ENCODE data around the gene NDUFAF2.

Gene NDUFAF2

GRCh38 chr5:60996368-60996767, 51.4 kb downstream of the NDUFAF2 start:
- H3K4me3 ChIP-seq (ENCODE audit: insufficient read depth, low read length, poor library complexity, severe bottlenecking), result no peak overlapping the region
- no peak overlapping the region for H3K27ac ChIP-seq (ENCODE audit: low read depth, low read length)
- H3K4me2 ChIP-seq (ENCODE audit: low read depth, low read length, poor library complexity, severe bottlenecking), result no peak overlapping the region
- no peak overlapping the region for H2AFZ ChIP-seq (ENCODE audit: low read depth, low read length, severe bottlenecking)
- TF ChIP-seq EZH2phosphoT487 (conservative IDR thresholded peaks at IDR 0.05; ENCODE audit: low read length), result no peak
- TF ChIP-seq, protein P1, sequence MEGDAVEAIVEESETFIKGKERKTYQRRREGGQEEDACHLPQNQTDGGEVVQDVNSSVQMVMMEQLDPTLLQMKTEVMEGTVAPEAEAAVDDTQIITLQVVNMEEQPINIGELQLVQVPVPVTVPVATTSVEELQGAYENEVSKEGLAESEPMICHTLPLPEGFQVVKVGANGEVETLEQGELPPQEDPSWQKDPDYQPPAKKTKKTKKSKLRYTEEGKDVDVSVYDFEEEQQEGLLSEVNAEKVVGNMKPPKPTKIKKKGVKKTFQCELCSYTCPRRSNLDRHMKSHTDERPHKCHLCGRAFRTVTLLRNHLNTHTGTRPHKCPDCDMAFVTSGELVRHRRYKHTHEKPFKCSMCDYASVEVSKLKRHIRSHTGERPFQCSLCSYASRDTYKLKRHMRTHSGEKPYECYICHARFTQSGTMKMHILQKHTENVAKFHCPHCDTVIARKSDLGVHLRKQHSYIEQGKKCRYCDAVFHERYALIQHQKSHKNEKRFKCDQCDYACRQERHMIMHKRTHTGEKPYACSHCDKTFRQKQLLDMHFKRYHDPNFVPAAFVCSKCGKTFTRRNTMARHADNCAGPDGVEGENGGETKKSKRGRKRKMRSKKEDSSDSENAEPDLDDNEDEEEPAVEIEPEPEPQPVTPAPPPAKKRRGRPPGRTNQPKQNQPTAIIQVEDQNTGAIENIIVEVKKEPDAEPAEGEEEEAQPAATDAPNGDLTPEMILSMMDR (IDR thresholded peaks at IDR 0.05; ENCODE audit: insufficient read depth, low read length, poor library complexity, severe bottlenecking), result no peak
- no peak overlapping the region for H3K9ac ChIP-seq (ENCODE audit: low read length)
- 0 out of 2 replicates have a peak, but pooled peaks cover 4% of the 10 kb centered on the region for H3K36me3 ChIP-seq (ENCODE audit: low read length)
- no peaks in the 10 kb centered on the region for H3F3A ChIP-seq (ENCODE audit: insufficient read depth)
- no peaks in the 10 kb centered on the region for H3K9me2 ChIP-seq (replicated peaks; ENCODE audit: insufficient read depth, low read length)
- H3K79me2 ChIP-seq (ENCODE audit: insufficient read depth, low read length), result peaks cover 3% of the 10 kb centered on the region; the same call in 1 of the 2 replicates
- H4K20me1 ChIP-seq (ENCODE audit: low read depth, low read length), result 0 out of 2 replicates have a peak, but pooled peaks cover 3% of the 10 kb centered on the region
- no peaks in the 10 kb centered on the region for H3K27me3 ChIP-seq (ENCODE audit: low read length)
- peaks cover 32% of the 10 kb centered on the region; the same call in 1 of the 2 replicates for H3K9me3 ChIP-seq (ENCODE audit: insufficient read depth, low read length)

- Histone ChIP-seq H3K36me3 (ENCODE audit: low read length) (no peaks in the 10 kb centered on the region), H3K27ac (ENCODE audit: low read depth, low read length) (no peak overlapping the region), H3K4me3 (ENCODE audit: insufficient read depth, low read length, poor library complexity, severe bottlenecking) (no peak overlapping the region), H3K4me2 (ENCODE audit: low read depth, low read length, poor library complexity, severe bottlenecking) (no peak overlapping the region), H3F3A (ENCODE audit: insufficient read depth) (no peaks in the 10 kb centered on the region), H4K20me1 (ENCODE audit: low read depth, low read length) (0 out of 2 replicates have a peak, but pooled peaks cover 3% of the 10 kb centered on the region), H3K9me3 (ENCODE audit: insufficient read depth, low read length) (peaks cover 19% of the 10 kb centered on the region; the same call in 1 of the 2 replicates), H3K9ac (ENCODE audit: low read length) (no peak overlapping the region), H3K9me2 (replicated peaks; ENCODE audit: insufficient read depth, low read length) (no peaks in the 10 kb centered on the region), H2AFZ (ENCODE audit: low read depth, low read length, severe bottlenecking) (no peak overlapping the region), H3K79me2 (ENCODE audit: insufficient read depth, low read length) (peaks cover 3% of the 10 kb centered on the region; the same call in 1 of the 2 replicates), H3K27me3 (ENCODE audit: low read length) (no peaks in the 10 kb centered on the region)
- TF ChIP-seq, protein P1 (IDR thresholded peaks at IDR 0.05; ENCODE audit: insufficient read depth, low read length, poor library complexity, severe bottlenecking), result no peak
Observed at GRCh38 chr5:60997721-60998120, 52.7 kb downstream of the NDUFAF2 start.

- Histone ChIP-seq H3K9ac (ENCODE audit: low read length) (no peak overlapping the region), H3F3A (ENCODE audit: insufficient read depth) (no peaks in the 10 kb centered on the region), H3K27ac (ENCODE audit: low read depth, low read length) (no peak overlapping the region), H3K27me3 (ENCODE audit: low read length) (no peaks in the 10 kb centered on the region), H3K79me2 (ENCODE audit: insufficient read depth, low read length) (no peaks in the 10 kb centered on the region), H3K36me3 (ENCODE audit: low read length) (no peaks in the 10 kb centered on the region), H2AFZ (ENCODE audit: low read depth, low read length, severe bottlenecking) (no peak overlapping the region), H3K4me3 (ENCODE audit: insufficient read depth, low read length, poor library complexity, severe bottlenecking) (no peak overlapping the region), H3K9me2 (replicated peaks; ENCODE audit: insufficient read depth, low read length) (no peaks in the 10 kb centered on the region), H4K20me1 (ENCODE audit: low read depth, low read length) (0 out of 2 replicates have a peak, but pooled peaks cover 3% of the 10 kb centered on the region), H3K9me3 (ENCODE audit: insufficient read depth, low read length) (no peaks in the 10 kb centered on the region), H3K4me2 (ENCODE audit: low read depth, low read length, poor library complexity, severe bottlenecking) (no peak overlapping the region)
- TF ChIP-seq EZH2phosphoT487 (conservative IDR thresholded peaks at IDR 0.05; ENCODE audit: low read length), result no peak
- TF ChIP-seq, protein P1 (IDR thresholded peaks at IDR 0.05; ENCODE audit: insufficient read depth, low read length, poor library complexity, severe bottlenecking), result no peak
Observed at GRCh38 chr5:61000887-61001286, 55.9 kb downstream of the NDUFAF2 start.

All from SU-DHL-6 (cell line).